B cell (primary cell): Measurements from ENCODE around the gene POGZ.

Experiments
- EZH2 ChIP-seq: IDR thresholded peaks from 2 replicates; pipeline ENCODE4 v1.6.1; 2012; ENCODE audit warnings: borderline replicate concordance, low read depth, mild to moderate bottlenecking, moderate library complexity, low read length; ENCODE audit not compliant: insufficient read depth, poor library complexity, severe bottlenecking
- TF ChIP-seq, protein P1 (sequence below): fragments of 200-600 bp; IDR thresholded peaks from one replicate; pipeline ENCODE4 v1.8.0; 2022; ENCODE audit warnings: antibody characterized with exemption, mild to moderate bottlenecking

- TF ChIP-seq, protein P1, sequence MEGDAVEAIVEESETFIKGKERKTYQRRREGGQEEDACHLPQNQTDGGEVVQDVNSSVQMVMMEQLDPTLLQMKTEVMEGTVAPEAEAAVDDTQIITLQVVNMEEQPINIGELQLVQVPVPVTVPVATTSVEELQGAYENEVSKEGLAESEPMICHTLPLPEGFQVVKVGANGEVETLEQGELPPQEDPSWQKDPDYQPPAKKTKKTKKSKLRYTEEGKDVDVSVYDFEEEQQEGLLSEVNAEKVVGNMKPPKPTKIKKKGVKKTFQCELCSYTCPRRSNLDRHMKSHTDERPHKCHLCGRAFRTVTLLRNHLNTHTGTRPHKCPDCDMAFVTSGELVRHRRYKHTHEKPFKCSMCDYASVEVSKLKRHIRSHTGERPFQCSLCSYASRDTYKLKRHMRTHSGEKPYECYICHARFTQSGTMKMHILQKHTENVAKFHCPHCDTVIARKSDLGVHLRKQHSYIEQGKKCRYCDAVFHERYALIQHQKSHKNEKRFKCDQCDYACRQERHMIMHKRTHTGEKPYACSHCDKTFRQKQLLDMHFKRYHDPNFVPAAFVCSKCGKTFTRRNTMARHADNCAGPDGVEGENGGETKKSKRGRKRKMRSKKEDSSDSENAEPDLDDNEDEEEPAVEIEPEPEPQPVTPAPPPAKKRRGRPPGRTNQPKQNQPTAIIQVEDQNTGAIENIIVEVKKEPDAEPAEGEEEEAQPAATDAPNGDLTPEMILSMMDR, result no peak
- TF ChIP-seq EZH2, result no peak
Measured at GRCh38 chr1:151478140-151478812, 19.0 kb upstream of the POGZ start.
